Non-pigmented ciliary epithelial cell (primary cell): ENCODE measurements around the gene BPIFB1.

Experiments used
- DNase-seq: peaks from one replicate; pipeline ENCODE4 v3.0.0-alpha.2; 2010; ENCODE audit warnings: low read depth

Gene BPIFB1

GRCh38 chr20:33325350-33325749 lies 42.3 kb downstream of the BPIFB1 start:
- DNase-seq, result no peak

GRCh38 chr20:33328157-33329137 lies 45.4 kb downstream of the BPIFB1 start:
- no peak for DNase-seq

DNA sequence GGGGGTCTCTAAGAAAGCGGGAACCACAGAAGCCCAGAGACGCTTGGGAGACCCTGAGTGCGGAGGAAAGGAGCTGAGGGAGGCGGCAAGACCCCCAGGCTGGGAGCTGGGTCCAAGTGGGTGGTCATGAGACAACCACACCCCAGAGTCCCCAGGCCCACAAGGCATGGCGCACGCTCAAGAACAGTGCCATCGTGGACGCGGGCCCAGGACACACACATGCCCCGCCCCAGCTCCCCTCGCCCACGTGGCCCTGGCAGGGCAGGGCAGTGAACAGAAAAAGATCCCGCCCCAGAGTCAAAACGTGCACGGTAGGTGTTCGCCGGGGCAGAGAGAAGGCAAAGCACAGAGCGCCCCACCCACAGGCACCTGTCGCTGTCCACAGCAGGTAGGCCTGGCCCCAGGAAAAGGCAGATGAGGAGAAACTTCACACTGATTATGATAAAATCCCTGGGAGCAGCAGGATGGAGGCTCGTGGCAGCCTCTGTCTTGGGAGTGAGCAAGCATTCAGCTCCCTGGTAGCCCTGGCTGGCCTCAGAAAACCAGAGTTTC lies 50.0 kb downstream of the BPIFB1 start:
- no peak for DNase-seq

- DNase-seq, result no peak
Observed at GRCh38 chr20:33333616-33334015, 50.6 kb downstream of the BPIFB1 start.

- no peak for DNase-seq
Observed at GRCh38 chr20:33334111-33334510, 51.1 kb downstream of the BPIFB1 start.

DNA sequence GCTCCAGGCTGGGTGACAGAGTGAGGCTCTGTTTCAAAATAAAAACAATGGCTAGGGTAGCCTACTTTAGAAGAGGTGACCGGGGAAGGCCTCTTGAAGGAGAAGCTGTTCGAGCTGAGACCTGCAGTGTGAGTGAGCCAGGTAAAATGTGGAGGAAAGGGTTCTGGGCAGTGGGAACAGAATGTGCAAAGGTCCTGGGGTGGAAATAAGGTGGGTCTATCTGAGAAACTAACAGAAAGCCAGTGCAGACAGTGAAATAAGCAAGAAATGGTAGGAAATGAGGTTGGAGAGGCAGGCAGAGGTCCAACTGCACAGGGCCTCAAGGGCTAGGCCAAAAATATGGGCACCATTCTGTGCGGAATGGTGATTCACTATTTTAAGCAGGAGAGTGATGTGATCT lies 53.4 kb downstream of the BPIFB1 start:
- no peak for DNase-seq

GRCh38 chr20:33337119-33337518 lies 54.1 kb downstream of the BPIFB1 start:
- no peak for DNase-seq

DNA sequence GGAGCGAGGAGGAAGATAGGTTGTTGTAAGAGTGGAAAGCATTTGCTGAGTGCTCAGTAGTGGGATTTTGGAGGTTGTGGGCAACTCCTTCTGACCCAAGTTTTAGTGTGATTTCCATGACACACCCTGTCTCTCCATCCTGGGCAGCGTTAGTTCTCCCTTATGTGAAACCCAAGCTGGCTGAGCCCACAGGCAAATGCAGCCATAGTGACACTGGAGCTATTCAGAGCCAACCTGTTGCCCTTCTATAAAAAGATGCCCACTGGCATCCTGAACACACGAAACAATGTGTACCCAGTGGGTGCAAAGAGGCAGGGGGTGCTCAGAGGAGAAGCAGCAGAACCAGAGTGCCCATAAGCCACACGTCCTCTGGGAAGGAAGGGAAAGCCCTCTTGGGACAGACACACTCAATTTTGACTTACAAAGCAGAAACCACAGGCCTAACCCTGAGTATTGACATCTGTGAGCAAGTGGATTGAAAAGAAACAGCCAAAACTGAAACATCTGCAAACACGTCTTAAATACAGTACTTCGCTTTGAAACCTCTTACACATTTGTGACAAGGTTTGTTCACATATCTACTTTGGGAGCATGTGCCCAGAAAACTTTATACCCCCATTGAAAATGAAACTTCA lies 54.6 kb downstream of the BPIFB1 start:
- no peak for DNase-seq

DNA sequence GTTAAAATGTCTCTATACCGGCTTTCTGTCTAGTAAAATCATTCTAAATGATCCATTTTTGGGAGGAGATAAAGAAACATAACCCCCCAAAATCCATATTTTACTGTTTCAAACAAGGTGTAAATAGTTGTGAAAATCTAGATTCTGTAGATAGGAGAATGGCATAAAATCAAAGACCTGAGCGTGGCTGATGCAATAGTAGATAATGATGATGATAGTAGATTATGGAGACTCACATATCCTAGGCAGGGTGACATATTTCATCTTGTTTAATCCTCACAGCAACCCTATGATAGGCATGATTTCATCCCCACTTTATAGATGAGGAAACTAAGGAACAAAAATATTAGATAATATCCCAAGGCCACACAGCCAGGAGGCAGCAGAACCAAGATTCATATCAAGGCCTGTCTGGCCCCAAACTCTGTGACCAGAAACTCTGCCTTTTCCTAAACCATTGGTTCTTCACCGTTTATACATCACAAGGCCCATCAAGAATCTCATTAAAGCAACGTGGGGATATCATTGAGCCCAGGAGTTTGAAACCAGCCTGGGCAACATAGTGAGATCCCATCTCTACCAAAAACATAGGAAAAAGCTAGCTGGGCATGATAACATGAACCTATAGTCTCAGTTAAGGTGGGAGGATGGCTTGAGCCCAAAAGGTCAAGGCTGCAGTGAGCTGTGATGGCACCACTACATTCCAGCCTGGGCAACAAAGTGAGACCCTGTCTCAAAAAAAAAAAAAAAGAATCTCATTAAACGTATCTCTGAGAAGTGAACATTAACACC lies 55.6 kb downstream of the BPIFB1 start:
- no peak for DNase-seq

GRCh38 chr20:33339515-33340058 lies 56.6 kb downstream of the BPIFB1 start:
- no peak for DNase-seq

- no peak for DNase-seq
Observed at GRCh38 chr20:33343521-33343920, 60.5 kb downstream of the BPIFB1 start.

DNA sequence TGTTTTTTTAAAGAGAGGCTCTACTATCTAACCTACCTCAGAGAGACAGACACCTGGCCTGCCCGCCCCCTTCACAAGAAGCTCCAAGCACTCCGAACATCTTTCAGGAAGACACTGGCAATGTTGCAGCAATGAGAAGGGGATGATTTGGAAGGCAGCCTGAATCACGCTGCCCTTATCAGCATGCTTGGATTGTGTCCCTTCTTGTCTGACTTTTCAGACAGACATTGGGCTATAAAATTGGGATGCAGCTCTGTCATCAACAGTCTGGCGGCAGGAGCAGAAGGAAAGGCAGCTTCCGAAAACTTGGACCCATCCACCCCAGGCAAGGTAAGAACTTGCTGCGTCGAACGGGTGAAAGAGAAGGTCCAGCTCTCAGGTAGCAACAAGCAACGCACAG lies 62.3 kb downstream of the BPIFB1 start:
- no peak for DNase-seq

DNA sequence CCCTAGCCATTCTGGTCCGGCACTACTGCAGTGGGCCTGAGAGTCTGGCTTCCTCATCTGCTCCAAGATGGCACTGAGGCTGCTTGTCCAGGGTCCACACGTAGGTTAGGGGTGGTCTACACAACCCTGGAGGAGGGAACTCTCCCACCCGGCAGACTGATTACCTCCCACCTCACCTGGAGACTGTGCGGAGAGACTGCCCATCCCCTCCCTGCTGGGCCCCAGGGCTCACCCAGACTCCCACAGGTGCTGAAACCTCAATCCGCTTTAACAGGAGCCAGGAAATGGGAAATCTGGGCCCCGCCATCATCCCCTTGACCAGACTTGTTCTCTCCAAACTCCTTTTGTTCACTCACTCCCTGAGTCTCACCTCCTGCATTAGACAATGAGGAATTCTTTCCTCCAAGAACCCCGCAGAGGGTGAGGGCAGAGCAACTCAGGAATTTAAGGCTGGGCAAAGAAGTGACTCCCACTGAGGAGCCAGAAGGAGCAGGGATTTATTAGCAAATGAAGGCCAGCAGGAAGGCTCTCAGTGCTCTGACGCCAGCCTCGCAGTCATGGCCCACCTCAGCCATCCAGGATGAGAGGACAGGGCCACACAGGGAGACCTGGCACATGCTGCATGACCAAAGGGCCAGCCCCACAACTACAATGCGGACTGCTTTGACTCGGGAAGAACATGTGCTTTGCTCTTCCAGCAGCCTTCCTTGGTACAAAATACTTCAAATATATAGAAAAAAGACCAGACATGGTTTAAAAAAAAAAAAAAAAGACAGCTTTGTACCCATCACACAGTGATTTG lies 65.3 kb downstream of the BPIFB1 start:
- DNase-seq, result no peak

DNA sequence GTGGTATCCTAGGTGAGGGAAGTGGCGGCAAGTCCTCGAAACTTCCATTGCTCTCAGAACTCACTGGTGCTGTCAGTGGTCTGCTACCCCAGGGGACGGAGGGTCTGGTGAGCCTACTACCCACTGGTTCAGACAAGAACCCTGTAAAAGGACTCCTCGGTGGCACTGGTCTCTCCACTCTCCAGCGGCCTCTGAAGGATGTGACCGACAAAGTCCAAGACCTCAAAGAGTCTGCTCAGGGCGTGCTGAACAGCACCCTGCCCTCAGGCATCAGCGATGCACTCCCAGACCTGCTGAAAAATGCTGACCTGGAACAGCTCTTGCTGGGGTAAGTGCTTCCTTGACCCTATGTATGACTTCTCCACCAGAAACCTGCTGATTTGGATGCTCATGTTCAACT lies 66.5 kb downstream of the BPIFB1 start:
- no peak for DNase-seq

- DNase-seq, result no peak
Observed at GRCh38 chr20:33351696-33352095, 68.7 kb downstream of the BPIFB1 start.

GRCh38 chr20:33352258-33353012 lies 69.4 kb downstream of the BPIFB1 start:
- DNase-seq, result no peak

DNA sequence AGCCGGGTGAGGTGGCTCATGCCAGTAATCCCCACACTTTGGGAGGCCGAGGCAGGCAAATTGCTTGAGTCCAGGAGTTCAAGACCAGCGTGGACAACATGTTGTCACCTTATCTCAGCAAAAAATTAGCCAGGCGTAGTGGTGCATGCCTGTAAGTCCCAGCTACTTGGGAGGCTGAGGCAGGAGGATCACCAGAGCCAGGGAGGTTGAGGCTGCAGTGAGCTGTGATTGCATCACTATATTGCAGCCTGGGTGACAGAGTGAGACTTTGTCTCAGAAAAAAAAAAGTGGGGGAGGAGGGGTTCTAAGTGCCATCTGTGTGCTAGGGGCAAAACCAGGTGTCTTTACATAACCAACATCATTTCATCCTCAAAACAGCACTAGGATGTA lies 70.0 kb downstream of the BPIFB1 start:
- DNase-seq, result no peak
